Type B pancreatic cell (in vitro differentiated cells): ENCODE measurements around the gene ENPP1. TPM values are rescaled to one million over a fixed set of nuclear protein-coding genes. Genes with fewer than 3 reads are reported as not detected.
A peak's percentile ranks its signal among the peaks of the same experiment; 100 is the strongest.

Experiments
- DNase-seq: peaks from one replicate; pipeline ENCODE4 v3.0.0; 2021; ENCODE audit warnings: mixed read lengths; ENCODE audit not compliant: unreplicated experiment; ENCODE audit errors: extremely low spot score
- H3K27ac Mint-ChIP-seq: 2 replicates; pipeline ENCODE4 v1.8.0; 2021; ENCODE audit warnings: mild to moderate bottlenecking, mixed read lengths
- H3K27me3 Mint-ChIP-seq: 2 replicates; pipeline ENCODE4 v1.8.0; 2021; ENCODE audit warnings: mixed read lengths
- H3K36me3 Mint-ChIP-seq: 2 replicates; pipeline ENCODE4 v1.8.0; 2021; ENCODE audit warnings: mixed read lengths
- H3K4me1 Mint-ChIP-seq: one replicate; pipeline ENCODE4 v1.8.0; 2021; ENCODE audit warnings: mixed read lengths; ENCODE audit not compliant: unreplicated experiment
- H3K4me3 Mint-ChIP-seq: 2 replicates; pipeline ENCODE4 v1.8.0; 2021; ENCODE audit warnings: mild to moderate bottlenecking, mixed read lengths
- H3K9me3 Mint-ChIP-seq: 2 replicates; pipeline ENCODE4 v1.8.0; 2021; ENCODE audit warnings: mixed read lengths
- CTCF ChIP-seq: fragments of 200-600 bp; sonication (generic); conservative IDR thresholded peaks from 2 replicates; pipeline ENCODE4 v1.5.0; 2021; ENCODE audit warnings: antibody characterized with exemption, mild to moderate bottlenecking
- total RNA-seq: library from RNA; stranded (reverse); gene quantifications from 2 replicates; pipeline ENCODE4 v1.2.1, GENCODE V29; 2021; ENCODE audit warnings: low replicate concordance

Gene ENPP1
- total RNA-seq, 1 donor from 2014 or later, result 13.4 TPM

GRCh38 chr6:131828951-131829350 lies 21.1 kb downstream of the ENPP1 start:
- Mint-ChIP-seq H3K9me3 (no peaks in the 10 kb centered on the region), H3K27ac (no peak overlapping the region), H3K36me3 (peaks cover 5% of the 10 kb centered on the region), H3K27me3 (no peaks in the 10 kb centered on the region), H3K4me1 (peaks cover 11% of the 10 kb centered on the region), H3K4me3 (peak overlapping the region; percentile 27)
- DNase-seq, result no peak
- TF ChIP-seq CTCF, result no peak

GRCh38 chr6:131831392-131831791 lies 23.6 kb downstream of the ENPP1 start:
- Mint-ChIP-seq H3K4me1 (peaks cover 11% of the 10 kb centered on the region), H3K36me3 (peaks cover 5% of the 10 kb centered on the region), H3K27ac (no peak overlapping the region), H3K9me3 (no peaks in the 10 kb centered on the region), H3K27me3 (no peaks in the 10 kb centered on the region), H3K4me3 (no peak overlapping the region)
- no peak for TF ChIP-seq CTCF
- DNase-seq, result no peak

GRCh38 chr6:131831886-131832285 lies 24.1 kb downstream of the ENPP1 start:
- H3K4me1 Mint-ChIP-seq, result peaks cover 11% of the 10 kb centered on the region

GRCh38 chr6:131832363-131832762 lies 24.5 kb downstream of the ENPP1 start:
- no peak overlapping the region for H3K4me3 Mint-ChIP-seq
- no peaks in the 10 kb centered on the region for H3K27me3 Mint-ChIP-seq
- H3K27ac Mint-ChIP-seq, result no peak overlapping the region
- DNase-seq, result no peak
- peaks cover 11% of the 10 kb centered on the region for H3K4me1 Mint-ChIP-seq
- no peaks in the 10 kb centered on the region for H3K9me3 Mint-ChIP-seq
- H3K36me3 Mint-ChIP-seq, result peaks cover 5% of the 10 kb centered on the region
- TF ChIP-seq CTCF, result no peak

More at GRCh38 chr6:131831886-131832285, 24.1 kb downstream of the ENPP1 start:
- no peak for DNase-seq
- Mint-ChIP-seq H3K27ac (no peak overlapping the region), H3K27me3 (no peaks in the 10 kb centered on the region), H3K9me3 (no peaks in the 10 kb centered on the region), H3K36me3 (peaks cover 5% of the 10 kb centered on the region), H3K4me3 (no peak overlapping the region)
- TF ChIP-seq CTCF, result no peak

GRCh38 chr6:131838051-131838450 lies 30.2 kb downstream of the ENPP1 start:
- Mint-ChIP-seq H3K4me1 (no peaks in the 10 kb centered on the region), H3K27ac (no peak overlapping the region), H3K36me3 (no peaks in the 10 kb centered on the region), H3K27me3 (no peaks in the 10 kb centered on the region), H3K9me3 (no peaks in the 10 kb centered on the region), H3K4me3 (no peak overlapping the region)
- no peak for DNase-seq
- no peak for TF ChIP-seq CTCF

GRCh38 chr6:131839388-131839787 lies 31.6 kb downstream of the ENPP1 start:
- TF ChIP-seq CTCF, result no peak
- no peaks in the 10 kb centered on the region for H3K36me3 Mint-ChIP-seq
- no peaks in the 10 kb centered on the region for H3K4me1 Mint-ChIP-seq
- H3K9me3 Mint-ChIP-seq, result no peaks in the 10 kb centered on the region
- DNase-seq, result no peak
- no peak overlapping the region for H3K4me3 Mint-ChIP-seq
- H3K27ac Mint-ChIP-seq, result no peak overlapping the region
- no peaks in the 10 kb centered on the region for H3K27me3 Mint-ChIP-seq
